HG02943 (cell line): ENCODE measurements around the gene BBS9.

Experiments
- ATAC-seq: cut with Tn5 transposase; IDR thresholded peaks from one replicate; pipeline ENCODE4 v1.9.1; 2021; ENCODE audit warnings: mild to moderate bottlenecking, low read depth, moderate library complexity; ENCODE audit not compliant: unreplicated experiment

The BBS9 gene

DNA sequence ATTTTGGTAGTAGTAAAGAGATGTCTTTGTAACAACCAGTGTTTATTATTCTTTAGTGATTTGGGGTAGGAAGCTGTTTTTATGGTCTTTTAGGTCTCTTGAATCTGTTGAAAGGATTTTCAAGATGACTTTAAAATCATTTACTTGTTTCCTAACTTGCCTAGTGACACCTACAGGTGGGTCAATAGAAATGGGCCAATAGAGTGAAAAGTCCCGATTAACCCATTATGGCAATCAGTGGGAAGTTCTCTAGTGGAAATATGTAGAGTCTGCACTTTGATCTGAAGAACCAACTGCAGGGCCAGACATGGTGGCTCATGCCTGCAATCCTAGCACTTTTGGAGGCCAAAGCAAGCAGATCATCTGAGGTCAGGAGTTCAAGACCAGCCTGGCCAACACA, 401.3 kb downstream of the BBS9 start:
- no peak for ATAC-seq

DNA sequence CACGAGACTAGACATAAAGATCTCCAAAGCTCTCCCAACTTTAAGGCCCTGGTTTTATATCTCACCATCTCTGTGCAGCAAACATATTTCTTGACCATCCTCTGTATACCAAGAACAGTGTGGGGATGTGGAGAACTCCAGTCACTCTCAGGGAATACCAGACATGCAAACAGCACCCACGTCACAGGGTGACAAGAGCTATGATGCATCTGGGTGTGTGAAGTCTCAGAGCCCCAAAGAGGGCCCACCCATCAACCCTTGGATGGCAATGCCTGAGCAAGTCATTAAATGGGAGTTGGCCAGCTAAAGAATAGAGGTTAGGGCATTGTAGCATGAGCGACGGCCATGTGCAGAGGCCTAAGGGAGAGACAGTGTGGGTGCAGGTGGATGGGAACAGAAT, 402.5 kb downstream of the BBS9 start:
- no peak for ATAC-seq

DNA sequence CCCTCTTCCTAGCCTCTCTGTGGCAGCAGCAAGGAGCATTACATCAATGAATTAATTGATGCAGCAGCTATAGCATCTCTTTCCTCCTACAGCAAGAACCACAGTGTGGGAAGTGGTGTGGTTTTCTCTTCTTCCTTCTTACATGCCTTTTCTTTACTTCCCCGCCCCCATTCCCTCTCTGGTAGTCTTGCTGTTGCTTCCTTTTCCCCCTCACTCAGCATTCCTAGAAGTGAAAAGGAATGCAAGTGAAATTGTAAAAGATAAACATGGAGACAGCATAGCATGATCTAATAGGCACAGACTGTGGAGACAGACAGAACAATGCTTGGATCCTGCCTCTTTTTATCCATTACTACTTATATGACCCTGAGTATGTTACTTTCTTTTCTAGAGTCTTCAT, 405.5 kb downstream of the BBS9 start:
- ATAC-seq = no peak

DNA sequence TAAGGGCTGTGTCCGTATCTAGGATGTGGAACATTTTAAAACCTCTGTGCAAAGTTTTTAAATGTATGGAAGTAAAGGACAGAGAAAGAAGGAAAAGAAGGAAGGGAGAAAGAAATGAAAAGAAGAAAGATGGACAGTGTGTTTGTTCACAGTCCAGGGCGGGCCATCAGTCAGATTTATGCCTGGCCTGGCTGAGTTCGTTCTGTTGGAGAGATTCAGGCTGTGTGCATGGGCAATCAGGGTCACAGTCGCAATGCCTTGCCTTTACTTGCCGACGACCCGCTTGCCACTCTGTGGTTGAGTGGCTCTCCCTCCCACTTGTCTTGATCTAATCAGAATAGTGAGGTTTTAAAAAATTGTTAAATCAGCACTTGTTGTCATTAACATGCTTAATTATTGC, 406.6 kb downstream of the BBS9 start:
- no peak for ATAC-seq

DNA sequence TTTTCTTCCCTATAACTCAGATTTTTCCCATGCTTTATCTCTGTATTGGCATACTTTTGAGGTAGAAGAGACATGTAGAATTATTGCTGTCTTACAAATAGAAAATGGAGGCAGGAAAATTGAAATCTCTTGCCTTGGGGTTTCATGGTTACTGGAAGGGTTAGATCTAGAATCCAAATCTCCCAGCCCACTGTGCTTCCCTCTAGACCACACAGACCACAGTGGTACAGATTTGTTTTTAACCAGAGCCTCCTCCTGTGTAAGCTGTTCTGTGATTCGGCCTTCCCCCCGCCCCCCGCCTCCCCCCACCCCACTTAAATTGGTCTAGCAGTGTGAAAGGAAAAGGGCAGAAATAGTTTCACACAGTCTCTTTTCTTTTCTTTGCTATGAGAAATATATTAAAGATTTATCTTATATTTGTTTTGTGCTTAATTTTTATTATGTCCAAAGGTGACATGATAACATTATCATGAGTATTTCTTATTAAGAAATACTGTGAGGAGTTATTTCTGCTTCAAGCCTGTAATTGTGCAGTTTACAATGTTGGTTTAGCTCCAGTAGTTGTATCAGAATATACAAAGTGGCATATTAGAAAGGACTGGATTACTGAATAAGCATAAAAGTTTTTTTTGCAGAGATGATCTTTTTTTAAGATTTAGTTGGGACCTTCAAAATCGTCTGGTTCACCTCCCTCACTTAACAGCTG, 407.2 kb downstream of the BBS9 start:
- no peak for ATAC-seq

DNA sequence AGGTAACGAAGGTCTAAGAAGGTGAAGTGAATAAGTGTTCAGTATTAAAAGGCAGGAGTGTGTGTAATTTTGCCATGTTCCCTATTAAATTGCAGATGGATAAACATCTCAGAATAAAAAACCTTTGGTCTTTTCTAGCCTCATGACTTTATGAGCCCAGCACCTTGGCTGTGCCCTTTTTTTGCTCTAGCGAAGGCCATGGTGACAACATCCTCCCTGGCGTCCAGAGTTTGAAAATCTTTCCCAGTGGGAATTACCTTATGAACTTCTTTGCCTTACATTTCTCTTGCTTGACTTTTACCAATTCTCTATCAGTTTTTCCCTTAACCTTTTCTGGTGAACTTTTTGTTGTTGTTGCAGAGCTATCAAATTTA, 407.7 kb downstream of the BBS9 start:
- no peak for ATAC-seq

DNA sequence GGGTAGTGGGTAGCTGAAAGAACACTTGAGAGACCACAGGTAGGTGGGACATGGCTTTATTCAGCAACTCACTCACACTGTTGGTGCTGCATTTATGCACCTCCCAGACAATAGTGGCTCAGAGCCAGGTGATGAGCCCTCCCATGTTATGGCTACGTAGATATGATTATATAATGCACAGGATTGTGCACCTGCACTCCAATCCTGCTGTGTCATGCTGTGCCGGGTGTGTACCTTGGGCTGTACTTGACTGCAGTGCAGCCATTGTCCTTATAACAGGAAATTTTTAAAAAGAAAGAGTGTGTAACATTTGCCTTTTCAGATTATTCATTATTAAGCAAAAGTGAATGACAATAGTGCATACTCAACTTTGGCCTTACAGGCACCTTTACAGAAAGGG, 409.8 kb downstream of the BBS9 start:
- no peak for ATAC-seq

DNA sequence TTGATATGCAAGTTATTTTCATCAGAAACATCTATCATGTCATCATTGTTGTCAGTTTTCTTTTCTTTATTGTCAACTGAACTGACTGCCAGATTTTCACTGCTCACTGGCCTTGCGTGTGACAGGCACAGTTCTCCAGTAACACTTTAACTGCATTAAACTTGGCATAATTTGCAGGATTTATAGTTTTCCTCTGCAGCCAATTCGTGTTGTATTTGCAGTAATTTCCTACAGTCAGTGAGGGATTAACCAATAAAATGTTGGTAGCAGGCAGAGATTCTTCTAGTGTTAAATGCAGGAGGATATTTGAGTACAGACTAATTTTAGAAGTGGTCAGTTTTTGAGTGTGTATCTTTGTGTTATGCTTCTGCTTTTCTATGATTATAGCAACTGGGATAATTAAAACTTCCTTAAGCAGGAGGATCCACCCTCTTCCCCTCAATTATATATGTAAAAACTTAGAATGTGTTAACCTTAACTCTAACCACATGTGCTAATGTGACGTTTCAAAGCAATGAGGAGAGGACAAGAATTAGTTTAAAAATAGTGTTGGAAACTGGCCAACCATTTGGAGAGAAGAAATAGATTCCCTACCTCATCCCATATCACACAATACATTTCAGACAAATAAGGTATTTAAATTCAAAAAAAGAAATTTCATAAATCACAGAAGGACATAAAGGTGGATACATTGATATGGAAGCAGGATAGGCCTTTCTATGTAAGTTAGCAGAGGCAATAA, 410.5 kb downstream of the BBS9 start:
- ATAC-seq = no peak

DNA sequence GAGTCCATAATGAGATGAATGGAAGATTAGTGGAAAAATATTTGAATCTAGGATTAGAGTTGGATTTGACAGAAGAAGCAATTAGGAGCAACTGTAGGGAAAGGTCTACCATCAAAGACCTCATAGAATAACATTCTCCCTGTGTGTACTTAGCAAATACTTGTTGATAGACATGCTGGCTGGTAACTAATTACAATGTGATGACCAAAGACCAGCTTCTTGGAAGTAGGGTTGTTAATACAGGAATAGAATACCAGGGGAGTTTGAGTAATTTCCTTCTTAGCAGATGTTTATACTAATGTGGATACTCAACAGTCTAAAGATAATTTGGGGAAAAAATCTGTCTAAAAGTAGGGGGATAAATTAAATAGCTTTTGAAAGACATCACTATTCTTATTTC, 418.5 kb downstream of the BBS9 start:
- no peak for ATAC-seq

DNA sequence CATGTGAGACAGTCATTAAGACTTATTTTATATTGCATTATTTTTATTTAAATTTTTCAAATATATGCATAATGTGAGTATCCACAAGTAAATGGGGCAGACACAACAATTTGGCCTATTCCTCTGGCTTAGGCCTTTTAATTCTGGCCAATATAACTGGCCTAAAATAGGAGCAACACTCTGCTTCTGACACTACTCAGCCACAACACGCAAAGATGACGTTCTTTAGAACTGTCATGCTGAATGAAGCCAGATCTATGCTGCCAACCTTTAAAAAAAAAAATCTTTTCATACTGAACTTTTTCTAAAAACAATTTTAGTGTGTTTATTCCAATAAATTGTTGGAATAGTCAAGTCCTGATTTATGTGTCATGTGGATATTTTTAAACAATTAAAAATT, 421.0 kb downstream of the BBS9 start:
- no peak for ATAC-seq

DNA sequence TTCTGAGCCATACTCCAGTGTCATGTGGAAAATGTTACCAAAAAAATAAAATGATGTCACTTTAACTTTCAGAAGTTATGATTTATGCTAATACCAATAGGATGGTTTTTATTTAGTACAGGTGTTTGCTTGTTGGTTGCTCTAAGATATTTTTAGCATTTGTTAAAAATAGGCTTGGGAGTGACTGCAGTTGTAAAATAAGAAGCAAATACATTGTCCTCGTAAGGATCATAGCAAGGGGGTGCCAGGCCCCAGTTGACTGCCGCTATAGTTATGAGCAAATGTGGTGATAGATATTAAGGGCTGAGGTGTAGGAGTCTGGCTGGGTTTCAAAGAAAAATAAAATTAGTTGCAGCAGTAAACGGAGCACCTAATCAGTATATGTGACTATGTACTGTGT, 421.6 kb downstream of the BBS9 start:
- no peak for ATAC-seq

DNA sequence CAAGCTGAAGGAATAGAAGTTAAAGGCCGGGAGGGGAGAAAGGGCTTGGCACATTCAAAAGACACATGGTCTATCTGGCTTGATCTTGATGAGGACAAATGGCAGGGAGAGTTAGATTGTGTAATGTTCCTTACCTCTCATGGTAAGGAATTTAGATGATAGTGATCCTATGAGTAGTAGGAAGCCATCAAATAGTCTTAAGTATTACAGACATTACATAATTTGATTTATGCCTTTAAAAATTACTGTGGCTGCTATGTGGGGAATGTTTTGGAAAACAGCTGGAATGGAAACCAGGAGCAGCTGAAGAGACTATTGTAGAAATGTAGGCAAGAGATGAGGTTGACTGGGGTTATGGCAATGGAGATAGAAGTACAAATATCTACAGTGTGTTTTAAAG, 424.7 kb downstream of the BBS9 start:
- ATAC-seq = no peak

DNA sequence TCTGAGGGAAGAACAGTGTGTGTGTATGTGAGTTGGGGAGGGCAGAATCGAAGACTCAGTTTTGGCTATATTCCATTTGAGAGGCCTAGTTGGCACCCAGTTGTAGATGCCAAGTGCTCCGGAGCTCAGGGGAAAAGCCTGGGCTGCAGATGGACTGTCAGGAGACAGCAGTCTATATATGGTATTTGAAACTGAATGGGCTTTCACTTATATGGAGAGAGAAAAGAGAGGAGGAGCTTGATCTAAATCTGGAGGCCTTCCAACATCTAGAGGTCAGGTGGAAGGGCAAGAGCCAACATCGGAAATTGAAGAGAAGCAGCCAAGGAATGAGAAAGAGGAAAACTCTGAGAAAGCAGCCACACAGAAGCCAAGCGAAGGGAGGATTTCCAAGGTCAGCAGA, 425.2 kb downstream of the BBS9 start:
- ATAC-seq = no peak

DNA sequence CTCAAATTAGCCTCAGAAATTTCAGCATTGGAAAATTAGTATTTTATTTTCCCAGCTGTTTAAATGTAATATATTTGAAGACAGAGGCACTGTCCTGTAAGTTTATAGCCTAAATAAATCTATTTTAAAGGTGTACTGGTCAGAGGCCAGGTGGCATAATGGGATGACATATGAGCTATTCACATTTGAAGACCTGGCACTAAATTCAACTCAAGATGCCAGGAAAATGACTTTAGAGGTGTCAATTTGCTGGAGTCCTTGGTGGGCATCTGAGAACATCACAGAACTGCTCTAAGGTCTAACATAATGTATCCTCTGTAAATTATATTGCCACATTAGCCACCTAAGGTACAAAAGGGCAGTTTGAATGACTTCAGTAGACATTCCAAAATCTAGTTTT, 427.1 kb downstream of the BBS9 start:
- ATAC-seq = no peak

DNA sequence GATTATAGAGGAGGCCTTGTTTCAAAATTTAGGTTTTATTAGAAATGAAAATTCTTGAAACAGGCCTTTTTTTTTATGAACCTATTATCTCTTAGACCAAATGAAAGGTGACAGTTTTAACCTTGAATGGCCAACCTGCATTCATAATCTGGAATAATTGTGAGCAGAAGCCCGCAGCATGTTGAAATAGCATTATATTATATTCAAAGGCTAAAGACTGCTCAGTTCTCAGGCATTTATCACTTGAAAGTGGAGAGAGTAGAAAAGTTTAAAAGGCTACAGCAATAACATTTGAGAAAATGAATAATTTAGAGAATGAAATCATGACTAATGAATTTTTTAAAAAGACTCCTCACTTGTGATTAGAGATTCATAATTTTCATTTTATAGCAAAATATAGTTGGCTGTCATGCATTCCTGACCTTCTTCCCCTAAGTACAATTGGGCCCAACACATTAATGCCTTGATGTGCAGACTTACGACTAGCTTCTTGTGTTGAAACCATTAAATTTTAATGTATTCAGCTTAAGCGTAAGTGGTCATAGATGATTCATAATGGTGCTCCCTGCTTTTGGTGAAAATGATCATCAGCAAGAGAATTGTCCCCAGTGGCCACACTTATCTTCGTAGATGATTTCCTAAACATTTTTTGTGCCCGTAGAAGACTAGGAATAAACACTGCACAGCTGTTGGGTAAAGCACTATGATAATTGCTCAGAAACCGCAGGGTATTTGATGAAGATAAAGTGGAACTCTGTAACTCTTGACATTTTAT, 429.4 kb downstream of the BBS9 start:
- ATAC-seq = no peak

DNA sequence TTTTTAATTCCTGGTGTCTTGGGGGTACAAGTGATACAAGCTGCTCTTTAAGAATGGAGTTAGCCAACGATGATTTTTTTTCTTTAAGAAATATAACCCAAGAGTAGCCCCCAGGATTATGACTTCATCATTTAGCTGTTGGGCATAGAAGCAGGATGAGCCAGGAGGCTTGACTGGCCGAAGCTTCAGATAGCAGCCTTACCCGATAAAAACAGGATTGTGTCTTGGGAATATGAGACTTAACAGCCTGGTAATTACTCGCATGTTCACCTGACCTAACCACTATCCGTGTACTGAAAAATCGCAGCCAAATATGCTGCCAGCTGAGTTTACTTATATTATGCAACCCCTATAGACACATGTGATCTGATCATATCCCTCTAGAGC, 430.0 kb downstream of the BBS9 start:
- no peak for ATAC-seq

DNA sequence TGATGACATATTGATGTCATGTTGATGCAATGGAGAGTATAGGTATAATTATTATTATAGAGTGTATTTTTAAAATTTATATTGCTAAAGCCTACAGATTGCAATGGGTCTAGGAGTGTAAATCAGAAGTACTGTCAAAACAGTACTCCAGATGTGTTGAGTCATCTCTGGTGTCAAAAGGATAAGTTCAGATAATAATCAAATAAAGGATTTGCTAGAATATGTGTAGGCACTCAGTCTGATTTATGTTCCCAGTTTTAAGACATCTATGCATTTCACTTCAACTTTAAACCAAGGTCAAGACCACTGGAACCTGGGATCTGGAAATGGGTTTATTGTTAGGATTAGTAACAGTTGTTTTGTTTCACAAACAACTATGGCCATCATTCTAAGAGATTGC, 433.6 kb downstream of the BBS9 start:
- no peak for ATAC-seq

DNA sequence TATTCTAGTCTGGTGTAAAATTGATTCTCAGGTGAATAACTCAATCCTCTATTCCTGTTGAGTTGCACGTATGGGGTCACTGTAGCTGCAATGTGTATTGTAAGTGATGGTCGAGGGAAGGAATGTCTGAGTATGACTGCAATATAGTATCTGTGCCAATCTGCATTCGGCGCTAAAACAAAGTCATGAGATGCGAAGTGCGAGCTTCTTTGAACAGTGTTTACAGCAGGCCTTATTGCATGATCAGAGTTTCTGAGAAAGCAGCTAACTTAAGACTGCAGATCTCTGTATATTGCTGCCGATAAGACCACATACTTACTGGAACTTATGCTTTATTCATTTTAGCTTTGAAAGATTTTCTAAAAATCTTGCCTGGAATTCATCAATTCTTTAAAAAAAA, 434.3 kb downstream of the BBS9 start:
- no peak for ATAC-seq

DNA sequence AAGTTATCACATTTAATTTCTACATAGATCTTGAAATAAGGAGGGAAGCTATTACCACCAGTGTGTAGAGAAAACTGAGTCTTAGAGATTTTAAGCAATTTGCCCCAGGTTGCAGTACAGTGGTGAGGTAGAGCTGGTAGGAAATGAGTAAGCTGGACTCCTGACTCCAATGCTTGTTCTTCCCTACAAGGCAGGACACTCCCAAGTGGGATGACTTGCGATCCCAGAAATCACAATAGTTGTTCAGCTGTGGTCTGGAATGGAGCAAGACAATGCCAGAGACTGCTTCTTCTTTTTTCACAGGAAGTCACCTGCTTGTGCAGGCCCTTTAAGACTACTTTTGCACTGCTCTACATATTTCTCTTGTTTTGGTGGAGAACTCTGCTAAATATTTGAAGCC, 448.8 kb downstream of the BBS9 start:
- ATAC-seq = no peak

DNA sequence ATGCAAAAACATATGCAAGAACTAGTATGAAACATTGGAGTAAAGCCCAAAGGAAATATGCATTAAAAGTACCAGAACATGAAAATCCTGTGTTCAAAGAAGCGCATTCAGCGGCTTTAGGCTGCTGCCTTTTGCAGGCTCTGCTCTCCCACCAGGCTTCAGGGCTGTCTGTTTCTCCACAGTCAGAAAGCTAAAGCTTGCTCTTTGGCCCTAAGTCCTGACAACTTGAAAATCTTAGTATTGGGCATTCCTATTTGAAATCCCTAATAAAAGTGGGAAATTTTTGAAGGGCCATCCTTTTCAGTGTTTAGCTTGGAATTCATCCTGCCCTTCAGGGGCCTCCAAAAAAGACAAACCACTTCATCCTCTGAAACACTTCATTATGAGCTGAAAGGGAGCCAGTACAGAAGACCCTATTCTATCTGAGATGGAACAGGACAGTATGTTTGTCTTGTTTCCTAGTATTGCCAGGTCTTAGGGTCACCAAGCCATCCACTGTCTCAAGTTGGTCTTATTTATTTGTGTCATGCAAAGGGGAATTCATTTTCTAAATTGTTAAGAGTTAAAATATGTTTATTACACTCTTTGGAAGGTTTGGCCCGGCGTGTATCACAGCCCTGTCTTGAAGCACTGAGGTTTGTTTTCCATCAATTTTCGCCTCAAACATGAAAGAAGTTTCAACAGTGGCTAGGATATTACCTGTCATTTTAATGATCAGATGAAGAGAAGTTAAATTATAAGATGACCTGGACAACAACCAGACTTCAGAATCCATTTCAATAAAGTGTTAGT, 449.7 kb downstream of the BBS9 start:
- no peak for ATAC-seq

DNA sequence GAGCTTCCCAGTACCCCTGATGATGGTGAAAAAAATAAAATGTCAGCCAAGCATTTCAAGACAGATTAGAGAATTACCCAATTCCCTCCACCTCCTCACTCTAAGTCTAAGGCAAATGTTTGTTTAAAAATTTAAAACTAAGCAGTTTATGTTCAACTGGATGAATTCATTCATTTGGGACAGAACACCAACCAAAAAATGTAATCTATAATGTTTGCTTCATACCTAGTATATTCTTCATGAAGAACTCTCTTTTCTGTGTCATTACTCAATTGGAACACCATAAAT, 450.3 kb downstream of the BBS9 start:
- ATAC-seq = no peak
